ENCODE measurements around the gene RASD2. TPM values are rescaled to one million over a fixed set of nuclear protein-coding genes. Genes with fewer than 3 reads are reported as not detected.

Gene RASD2
- total and polyA plus RNA-seq, 2 donors (not counting 1 experiment from before 2014, with no cell fraction given) = under 0.01 to 0.01 TPM

GRCh38 chr22:35531676-35532075, 9.0 kb upstream of the RASD2 start:
- H3K27me3 ChIP-seq (ENCODE audit: control insufficient read depth, insufficient read depth, low read length) = peaks cover 2% of the 10 kb centered on the region
- H3K27ac ChIP-seq (ENCODE audit: insufficient read depth, low read length) = no peak overlapping the region
- H3K4me2 ChIP-seq (ENCODE audit: extremely low read depth, insufficient read depth, low read length) = no peak overlapping the region
- no peak overlapping the region for H2AFZ ChIP-seq (ENCODE audit: low read length)
- no peaks in the 10 kb centered on the region for H3K36me3 ChIP-seq (ENCODE audit: control insufficient read depth, insufficient read depth, low read length)
- TF ChIP-seq EZH2 (IDR thresholded peaks at IDR 0.05; ENCODE audit: low read length, missing control alignments) (no peak), CTCF (conservative IDR thresholded peaks at IDR 0.05 in 1 of 2, IDR thresholded peaks at IDR 0.05 in 1 of 2; ENCODE audit: low read depth in 1 of 2, low read length in 2 of 2) (no peak)
- no peak for DNase-seq (ENCODE audit: low read depth in 2 of 2)
- no peak overlapping the region for H3K9ac ChIP-seq (ENCODE audit: insufficient read depth, low read length)
- no peaks in the 10 kb centered on the region for H3K9me3 ChIP-seq (ENCODE audit: control insufficient read depth, insufficient read depth, low read depth, low read length)
- H3K79me2 ChIP-seq (ENCODE audit: control insufficient read depth, insufficient read depth, low read length) = no peaks in the 10 kb centered on the region
- H4K20me1 ChIP-seq (ENCODE audit: control insufficient read depth, extremely low read depth, insufficient read depth, low read length) = no peaks in the 10 kb centered on the region
- H3K4me1 ChIP-seq (ENCODE audit: control insufficient read depth, extremely low read depth, insufficient read depth, low read length) = peaks cover 6% of the 10 kb centered on the region
- H3K4me3 ChIP-seq (replicated peaks in 1 of 4; ENCODE audit: control extremely low read depth in 1 of 4, insufficient read depth in 1 of 4, low read depth in 3 of 4, low read length in 4 of 4) = no peak overlapping the region

GRCh38 chr22:35533365-35534029, 7.1 kb upstream of the RASD2 start:
- no peaks in the 10 kb centered on the region for H3K79me2 ChIP-seq (ENCODE audit: control insufficient read depth, insufficient read depth, low read length)
- TF ChIP-seq EZH2 (IDR thresholded peaks at IDR 0.05; ENCODE audit: low read length, missing control alignments) (no peak), CTCF (conservative IDR thresholded peaks at IDR 0.05 in 1 of 2, IDR thresholded peaks at IDR 0.05 in 1 of 2; ENCODE audit: low read depth in 1 of 2, low read length in 2 of 2) (no peak)
- no peak overlapping the region for H3K27ac ChIP-seq (ENCODE audit: insufficient read depth, low read length)
- no peak overlapping the region for H3K4me3 ChIP-seq (replicated peaks in 1 of 4; ENCODE audit: control extremely low read depth in 1 of 4, insufficient read depth in 1 of 4, low read depth in 3 of 4, low read length in 4 of 4)
- no peak overlapping the region for H2AFZ ChIP-seq (ENCODE audit: low read length)
- H3K27me3 ChIP-seq (ENCODE audit: control insufficient read depth, insufficient read depth, low read length) = peaks cover 2% of the 10 kb centered on the region
- H3K9ac ChIP-seq (ENCODE audit: insufficient read depth, low read length) = no peak overlapping the region
- H3K9me3 ChIP-seq (ENCODE audit: control insufficient read depth, insufficient read depth, low read depth, low read length) = no peaks in the 10 kb centered on the region
- no peak for DNase-seq (ENCODE audit: low read depth in 2 of 2)
- H4K20me1 ChIP-seq (ENCODE audit: control insufficient read depth, extremely low read depth, insufficient read depth, low read length) = no peaks in the 10 kb centered on the region
- peaks cover 6% of the 10 kb centered on the region for H3K4me1 ChIP-seq (ENCODE audit: control insufficient read depth, extremely low read depth, insufficient read depth, low read length)
- no peak overlapping the region for H3K4me2 ChIP-seq (ENCODE audit: extremely low read depth, insufficient read depth, low read length)
- H3K36me3 ChIP-seq (ENCODE audit: control insufficient read depth, insufficient read depth, low read length) = no peaks in the 10 kb centered on the region

GRCh38 chr22:35534091-35534490, 6.5 kb upstream of the RASD2 start:
- H3K36me3 ChIP-seq (ENCODE audit: control insufficient read depth, insufficient read depth, low read length) = no peaks in the 10 kb centered on the region
- H2AFZ ChIP-seq (ENCODE audit: low read length) = no peak overlapping the region
- peaks cover 6% of the 10 kb centered on the region for H3K4me1 ChIP-seq (ENCODE audit: control insufficient read depth, extremely low read depth, insufficient read depth, low read length)
- H3K9me3 ChIP-seq (ENCODE audit: control insufficient read depth, insufficient read depth, low read depth, low read length) = no peaks in the 10 kb centered on the region
- H3K4me2 ChIP-seq (ENCODE audit: extremely low read depth, insufficient read depth, low read length) = no peak overlapping the region
- H3K27me3 ChIP-seq (ENCODE audit: control insufficient read depth, insufficient read depth, low read length) = peaks cover 2% of the 10 kb centered on the region
- no peak overlapping the region for H3K27ac ChIP-seq (ENCODE audit: insufficient read depth, low read length)
- TF ChIP-seq CTCF (conservative IDR thresholded peaks at IDR 0.05 in 1 of 2, IDR thresholded peaks at IDR 0.05 in 1 of 2; ENCODE audit: low read depth in 1 of 2, low read length in 2 of 2) (no peak), EZH2 (IDR thresholded peaks at IDR 0.05; ENCODE audit: low read length, missing control alignments) (no peak)
- H3K79me2 ChIP-seq (ENCODE audit: control insufficient read depth, insufficient read depth, low read length) = no peaks in the 10 kb centered on the region
- no peak overlapping the region for H3K9ac ChIP-seq (ENCODE audit: insufficient read depth, low read length)
- no peaks in the 10 kb centered on the region for H4K20me1 ChIP-seq (ENCODE audit: control insufficient read depth, extremely low read depth, insufficient read depth, low read length)
- no peak for DNase-seq (ENCODE audit: low read depth in 2 of 2)
- no peak overlapping the region for H3K4me3 ChIP-seq (replicated peaks in 1 of 4; ENCODE audit: control extremely low read depth in 1 of 4, insufficient read depth in 1 of 4, low read depth in 3 of 4, low read length in 4 of 4)

Measured in fibroblast of lung (primary cell).